HEK293T (cell line): ENCODE data around the gene ZFX.

ENCODE experiments used
- BHLHE40 ChIP-seq: fragments of 450-650 bp; IDR thresholded peaks from 2 replicates; pipeline ENCODE4 v1.6.1; 2016; ENCODE audit warnings: mild to moderate bottlenecking, moderate library complexity, borderline replicate concordance
- FOXA1 ChIP-seq: fragments of 450-650 bp; IDR thresholded peaks from 2 replicates; pipeline ENCODE4 v1.6.1; 2016; ENCODE audit warnings: mild to moderate bottlenecking
- HDGF ChIP-seq: fragments of 450-650 bp; IDR thresholded peaks from 2 replicates; pipeline ENCODE4 v1.6.1; 2017; ENCODE audit warnings: antibody characterized with exemption, borderline replicate concordance
- SUZ12 ChIP-seq: fragments of 450-650 bp; IDR thresholded peaks from 2 replicates; pipeline ENCODE4 v1.6.1; 2016; ENCODE audit warnings: mild to moderate bottlenecking
- TARDBP ChIP-seq: fragments of 450-650 bp; IDR thresholded peaks from 2 replicates; pipeline ENCODE4 v1.6.1; 2016

GRCh38 chrX:24221872-24222271 lies 72.3 kb downstream of the ZFX start:
- TF ChIP-seq HDGF (no peak), TARDBP (no peak), SUZ12 (no peak), BHLHE40 (no peak), FOXA1 (no peak)
